NCI-H146 treated with DMSO at 0.1 percent for 48 hours (cell line): Measurements from ENCODE around the gene CFAP410.

Experiments
- DNase-seq: peaks from one replicate; lab custom pipeline; 2025; ENCODE audit not compliant: unreplicated experiment; lab: John Stamatoyannopoulos, UW

The CFAP410 gene

DNA sequence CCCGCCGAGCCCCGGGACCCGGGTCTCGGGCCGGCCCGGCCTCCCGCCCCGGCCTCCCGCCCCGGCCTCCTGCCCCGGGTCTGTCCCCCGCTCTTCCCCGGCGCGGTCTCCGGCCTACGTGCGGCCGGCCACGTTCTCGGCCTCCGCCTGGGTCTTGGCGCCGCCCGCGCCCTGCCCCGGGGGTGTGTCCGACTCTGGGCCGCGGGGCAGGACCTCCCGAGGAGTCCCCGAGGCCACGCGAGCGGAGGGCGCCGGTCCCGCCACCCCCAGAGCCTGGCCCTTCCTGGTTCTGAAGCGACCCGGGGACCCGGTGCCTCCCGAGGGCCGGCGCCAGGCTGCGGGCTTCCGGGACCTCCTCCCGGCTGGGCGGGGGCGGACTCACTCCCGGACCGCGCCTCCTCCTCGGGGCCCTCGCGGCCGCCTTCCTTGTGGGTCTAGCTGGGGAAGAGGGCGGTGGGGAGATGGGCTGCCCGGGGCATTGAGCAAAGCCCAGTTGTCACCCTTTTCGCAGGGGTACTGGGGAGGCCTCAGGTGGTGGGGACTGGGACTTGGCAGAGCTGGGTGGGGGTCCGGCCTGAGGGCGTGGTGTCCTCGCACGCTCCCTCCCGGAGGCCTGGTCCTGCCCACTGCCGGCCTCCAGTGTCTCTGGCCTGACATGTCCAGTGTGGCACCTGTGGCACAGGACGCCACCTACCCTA is 38.8 kb downstream of the CFAP410 start:
- peak; percentile 3 for DNase-seq

GRCh38 chr21:44299458-44300261 is 39.5 kb downstream of the CFAP410 start, which contains the start of gene PFKL:
PFKL (plus strand) TSS chr21:44300053; CDS start chr21:44300106, 53 bp downstream.
- DNase-seq = peak; percentile 6

DNA sequence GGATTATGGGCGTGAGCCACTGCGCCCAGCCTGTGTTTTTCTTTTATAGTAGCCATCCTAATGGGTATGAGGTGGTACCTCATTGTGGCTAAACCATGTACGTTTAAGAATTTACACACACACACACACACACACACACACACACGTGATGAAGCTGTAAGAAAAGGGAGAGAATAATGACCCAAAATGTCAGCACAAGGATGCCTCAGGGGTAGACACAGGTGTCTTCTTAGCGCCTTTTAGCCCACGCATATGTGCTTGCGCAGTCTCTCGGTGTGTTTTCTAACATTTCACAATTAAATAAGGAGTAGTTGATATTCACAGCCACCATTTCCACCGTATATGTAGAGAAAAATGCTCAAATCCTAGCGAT is 40.1 kb downstream of the CFAP410 start:
- DNase-seq = no peak

GRCh38 chr21:44298301-44298700 is 40.9 kb downstream of the CFAP410 start:
- no peak for DNase-seq

DNA sequence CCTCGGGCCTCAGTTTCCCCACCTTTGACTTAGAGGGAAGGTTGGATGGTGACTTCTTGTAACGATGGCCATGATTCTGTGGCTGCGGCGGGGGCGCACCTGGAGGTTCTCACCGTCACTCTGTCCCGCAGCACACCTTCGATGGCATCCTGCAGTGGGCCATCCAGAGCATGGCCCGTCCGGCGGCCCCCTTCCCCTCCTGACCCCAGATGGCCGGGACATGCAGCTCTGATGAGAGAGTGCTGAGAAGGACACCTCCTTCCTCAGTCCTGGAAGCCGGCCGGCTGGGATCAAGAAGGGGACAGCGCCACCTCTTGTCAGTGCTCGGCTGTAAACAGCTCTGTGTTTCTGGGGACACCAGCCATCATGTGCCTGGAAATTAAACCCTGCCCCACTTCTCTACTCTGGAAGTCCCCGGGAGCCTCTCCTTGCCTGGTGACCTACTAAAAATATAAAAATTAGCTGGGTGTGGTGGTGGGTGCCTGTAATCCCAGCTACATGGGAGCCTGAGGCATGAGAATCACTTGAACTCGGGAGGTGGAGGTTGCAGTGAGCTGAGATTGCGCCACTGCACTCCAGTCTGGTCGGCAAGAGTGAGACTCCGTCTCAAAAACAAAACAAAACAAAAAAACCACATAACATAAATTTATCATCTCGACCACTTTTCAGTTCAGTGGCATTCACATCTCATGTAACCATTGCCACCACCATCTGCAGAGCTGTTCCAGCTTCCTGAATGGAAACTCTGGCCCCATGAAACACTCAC is 41.5 kb downstream of the CFAP410 start:
- peak; percentile 43 for DNase-seq

DNA sequence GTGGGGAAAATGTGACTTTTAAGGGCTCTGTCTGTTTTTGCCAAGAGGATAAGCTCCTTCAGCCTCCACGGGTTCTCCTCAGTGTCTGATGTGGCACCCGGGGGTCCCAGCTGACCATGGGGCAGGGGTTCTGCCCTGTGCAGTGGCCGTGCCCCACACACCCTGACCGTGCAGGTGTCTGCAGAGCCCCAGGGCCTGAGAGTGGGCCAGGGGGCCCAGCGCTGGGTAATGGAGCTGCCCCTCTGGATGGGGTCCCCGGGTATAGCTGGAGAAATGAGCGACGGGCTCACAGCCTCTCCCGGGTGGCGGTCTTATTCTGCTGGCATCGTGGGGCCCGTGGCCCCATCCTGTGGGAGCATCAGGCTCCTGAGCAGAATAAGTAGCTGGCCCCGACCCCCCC is 42.3 kb downstream of the CFAP410 start:
- no peak for DNase-seq

- no peak for DNase-seq
Observed at GRCh38 chr21:44296103-44296519, 43.1 kb downstream of the CFAP410 start.

DNA sequence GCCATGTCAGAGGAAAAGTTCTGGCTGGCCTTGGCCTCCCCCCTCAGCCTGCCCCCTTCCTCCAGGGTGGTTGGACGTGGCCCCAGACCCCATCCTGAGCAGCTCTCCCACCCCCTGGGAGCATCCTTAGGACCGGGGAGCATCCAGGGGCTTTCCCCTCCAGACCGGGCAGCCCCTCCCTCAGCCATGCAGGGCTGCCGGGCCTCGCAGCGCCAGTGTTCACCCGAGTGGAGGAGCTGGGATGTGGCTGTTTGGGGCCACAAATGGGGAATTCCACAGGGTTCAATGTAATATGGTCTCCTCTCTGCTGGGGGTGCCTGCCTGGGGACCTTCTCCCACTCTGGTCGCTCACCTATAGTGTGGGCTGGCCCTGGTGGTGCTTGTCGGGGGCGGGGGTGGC is 43.5 kb downstream of the CFAP410 start:
- no peak for DNase-seq

DNA sequence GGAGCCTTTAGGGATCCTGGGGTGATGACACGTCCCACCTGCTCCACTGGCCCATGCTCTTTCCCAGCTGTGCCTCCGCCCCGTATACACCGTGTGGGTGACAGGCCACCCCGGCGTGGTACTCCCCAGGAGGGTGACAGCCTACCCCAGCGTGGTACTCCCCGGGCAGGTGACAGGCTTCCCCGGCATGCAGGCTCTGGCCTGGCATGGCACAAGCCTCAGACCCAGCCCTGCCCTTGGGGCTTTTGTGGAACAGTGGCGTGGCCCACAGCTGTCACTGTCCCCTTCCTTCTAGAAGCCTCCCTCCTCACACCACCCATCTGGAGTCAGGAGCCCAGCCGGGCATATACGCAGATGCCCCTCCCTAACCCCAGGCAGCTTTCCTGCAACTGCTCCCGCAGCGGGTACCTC is 44.0 kb downstream of the CFAP410 start:
- DNase-seq = no peak

- peak; percentile 22 for DNase-seq
Observed at GRCh38 chr21:44294391-44295162, 44.6 kb downstream of the CFAP410 start.

GRCh38 chr21:44293551-44294231 is 45.5 kb downstream of the CFAP410 start:
- no peak for DNase-seq

DNA sequence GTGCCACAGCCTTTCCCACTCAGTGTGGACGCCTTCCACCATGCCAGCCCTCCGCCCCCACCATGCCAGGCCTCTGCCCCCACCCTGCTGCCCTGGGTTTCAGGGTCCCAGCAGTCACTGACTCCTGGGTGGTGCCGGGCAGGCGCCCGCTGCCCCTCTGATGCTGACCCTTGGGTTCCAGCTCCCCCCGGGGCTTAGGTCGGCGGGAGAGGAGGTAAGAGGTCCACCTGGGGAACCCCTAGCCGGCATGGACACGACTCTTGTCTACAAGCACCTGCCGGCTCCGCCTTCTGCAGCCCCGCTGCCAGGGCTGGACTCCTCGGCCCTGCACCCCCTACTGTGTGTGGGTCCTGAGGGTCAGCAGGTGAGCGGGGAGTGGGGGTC is 46.4 kb downstream of the CFAP410 start:
- no peak for DNase-seq

- DNase-seq = no peak
Observed at GRCh38 chr21:44291936-44292811, 47.0 kb downstream of the CFAP410 start.

GRCh38 chr21:44291078-44291935 is 47.9 kb downstream of the CFAP410 start:
- no peak for DNase-seq

DNA sequence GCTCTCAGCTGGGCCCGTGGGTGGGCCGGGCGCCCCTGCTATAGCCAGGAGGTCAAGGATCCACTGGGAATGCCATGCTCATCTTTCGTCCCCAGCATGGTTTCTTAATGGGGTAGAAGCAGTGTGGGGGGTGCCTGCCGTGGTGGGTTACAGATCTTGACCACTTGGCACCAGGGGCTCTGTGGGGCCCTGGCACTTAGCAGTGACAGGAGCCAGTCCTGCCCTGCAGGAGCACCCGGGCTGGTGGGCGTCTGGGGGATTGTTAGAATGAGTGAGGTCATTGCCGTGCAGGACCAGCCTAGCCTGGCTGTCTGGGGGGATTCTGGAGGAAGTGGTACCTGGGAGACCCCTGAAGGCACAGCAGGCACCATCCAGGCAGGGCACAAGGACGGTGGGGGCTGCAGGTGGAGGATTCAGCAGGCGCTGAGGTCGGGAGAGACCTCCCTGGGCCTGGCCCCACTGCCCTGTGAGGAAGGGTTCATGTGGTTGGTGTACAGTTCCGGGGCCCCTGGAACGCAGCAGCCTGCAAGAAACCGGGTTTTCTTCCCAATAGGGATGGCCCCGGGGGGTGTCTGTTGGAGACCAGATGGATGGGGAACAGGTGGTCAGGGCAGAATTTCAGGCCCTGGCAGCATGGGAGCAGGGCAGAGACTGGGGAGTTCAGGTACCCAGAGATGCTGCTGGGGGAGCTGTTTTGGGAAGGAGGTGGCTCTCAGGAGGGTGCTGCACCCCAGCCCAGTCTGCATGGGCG is 48.7 kb downstream of the CFAP410 start:
- no peak for DNase-seq

DNA sequence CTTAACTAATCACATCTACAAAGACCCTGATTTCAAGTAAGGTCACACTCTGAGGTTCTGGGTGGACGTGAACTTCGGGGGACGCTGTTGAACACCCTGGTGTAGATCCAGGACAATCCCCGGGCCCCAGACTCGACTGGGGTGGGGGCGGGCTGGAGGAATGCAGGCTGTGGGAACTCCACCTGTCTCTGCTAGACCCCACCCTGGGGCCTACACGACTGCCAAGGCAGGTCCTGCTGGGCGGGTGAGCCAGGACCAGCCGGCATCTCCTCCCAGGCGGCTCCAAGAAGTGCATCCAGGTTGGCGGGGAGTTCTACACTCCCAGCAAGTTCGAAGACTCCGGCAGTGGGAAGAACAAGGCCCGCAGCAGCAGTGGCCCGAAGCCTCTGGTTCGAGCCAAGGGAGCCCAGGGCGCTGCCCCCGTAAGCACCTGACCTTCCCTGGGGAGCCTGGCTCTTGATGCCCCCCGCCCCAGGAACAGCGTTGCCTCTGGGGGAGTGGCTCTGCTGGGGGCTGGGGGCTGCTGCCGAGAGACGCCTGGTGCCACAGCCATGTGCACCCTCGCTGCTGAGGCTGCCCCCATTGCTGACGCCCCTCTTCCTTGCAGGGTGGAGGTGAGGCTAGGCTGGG is 49.7 kb downstream of the CFAP410 start:
- DNase-seq = no peak
